Upper lobe of left lung (tissue), 6 donors: Measurements from ENCODE around the gene AFAP1L2. TPM values are rescaled to one million over a fixed set of nuclear protein-coding genes. Genes with fewer than 3 reads are reported as not detected.

Experiments
- ATAC-seq, 2 donors: fragments of 200-7000 bp; cut with Tn5 transposase; one replicate each; pipeline ENCODE4 v1.9.1; 2022; ENCODE audit warnings: mild to moderate bottlenecking in 2 of 2, moderate library complexity in 2 of 2; ENCODE audit not compliant: low FRiP score in 2 of 2
- DNase-seq, 2 donors: peaks; one replicate each; pipeline ENCODE4 v3.0.0-alpha.2; 2019 to 2020
- H3K27ac ChIP-seq, 4 donors: fragments of 200-600 bp; sonication (generic); one replicate each; pipeline ENCODE4 v1.5.1; 2016 to 2019
- H3K27me3 ChIP-seq, 4 donors: fragments of 200-600 bp; sonication (generic); one replicate each; pipeline ENCODE4 v1.5.1; 2017 to 2019
- H3K36me3 ChIP-seq, 4 donors: fragments of 200-600 bp; sonication (generic); one replicate each; pipeline ENCODE4 v1.5.1; 2016 to 2019
- H3K4me1 ChIP-seq, 4 donors: fragments of 200-600 bp; sonication (generic); one replicate each; pipeline ENCODE4 v1.5.1; 2018 to 2019
- H3K4me3 ChIP-seq, 4 donors: fragments of 200-600 bp; sonication (generic); one replicate each; pipeline ENCODE4 v1.5.1; 2017 to 2019; ENCODE audit warnings: mild to moderate bottlenecking in 2 of 4, moderate library complexity in 1 of 4
- H3K9me3 ChIP-seq, 4 donors: fragments of 200-600 bp; sonication (generic); one replicate each; pipeline ENCODE4 v1.5.1; 2018 to 2019
- EP300 ChIP-seq, 4 donors: sonication (generic); formaldehyde crosslinking; IDR thresholded peaks; one replicate each; pipeline ENCODE4 v1.5.1; 2017; ENCODE audit warnings: antibody characterized with exemption in 4 of 4, control low read depth in 2 of 4
- POLR2A ChIP-seq, 4 donors: fragments of 450-650 bp; IDR thresholded peaks; one replicate each; pipeline ENCODE4 v1.5.1; 2016 to 2017; ENCODE audit warnings: antibody characterized with exemption in 4 of 4, mild to moderate bottlenecking in 2 of 4
- POLR2AphosphoS5 ChIP-seq, 2 donors: sonication (generic); formaldehyde crosslinking; IDR thresholded peaks; one replicate each; pipeline ENCODE4 v1.5.1; 2017; ENCODE audit warnings: antibody characterized with exemption in 2 of 2
- WGBS, 2 donors: methylation state at CpG; one replicate each; pipeline ENCODE4 v1.1.5; 2017 to 2018; 5-methylcytosine and 5-hydroxymethylcytosine counted together
- total RNA-seq, 6 donors: library from RNA; depleted of rRNA in 4 of 6; stranded (reverse); fragments of >200 nt in 4 of 6; gene quantifications; one replicate each; pipeline versions ENCODE4 v1.1.0 to v1.2.1, GENCODE V29; 2016 to 2021
- TF ChIP-seq, protein P1 (sequence below), 6 experiments: fragments of 450-650 bp in 4 of 6; fragments of 200-600 bp in 2 of 6; sonication (generic) in 2 of 6; IDR thresholded peaks; one replicate each; pipeline ENCODE4 v1.5.1; 2016 to 2019; ENCODE audit warnings: antibody characterized with exemption in 6 of 6
- donor health status: DM: no; HTN: no; CAD: no; lungs with moderate emphysema.
- donor health status: DM: no; HTN: yes; CAD: no; lungs with severe emphysema.

AFAP1L2 gene
- total RNA-seq, 6 donors from 2014 or later, result 2.3 to 9.6 (median 3.4) TPM

DNA sequence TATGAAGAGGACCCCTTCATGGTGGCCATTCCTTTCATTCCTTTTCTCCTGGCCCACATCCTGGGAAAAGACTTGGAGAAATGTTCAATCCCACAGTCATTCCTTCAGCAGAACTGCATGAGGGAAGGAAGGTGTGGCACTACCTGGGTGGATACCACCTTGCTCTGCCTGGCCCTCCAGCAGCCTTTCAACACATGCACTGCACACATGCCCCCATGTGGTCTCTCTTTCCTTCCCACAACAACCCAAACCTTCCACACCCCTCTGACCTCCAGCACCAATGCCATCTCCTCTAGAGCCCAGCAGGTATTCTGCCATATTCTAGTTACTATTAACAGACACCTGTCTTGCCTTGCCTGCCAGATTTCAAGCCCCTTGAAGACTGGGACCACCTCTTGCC lies 40.5 kb upstream of the AFAP1L2 start:
- TF ChIP-seq POLR2AphosphoS5 (IDR thresholded peaks at IDR 0.05) (no peak), EP300 (IDR thresholded peaks at IDR 0.05) (no peak), POLR2A (IDR thresholded peaks at IDR 0.05) (no peak)
- TF ChIP-seq, protein P1, sequence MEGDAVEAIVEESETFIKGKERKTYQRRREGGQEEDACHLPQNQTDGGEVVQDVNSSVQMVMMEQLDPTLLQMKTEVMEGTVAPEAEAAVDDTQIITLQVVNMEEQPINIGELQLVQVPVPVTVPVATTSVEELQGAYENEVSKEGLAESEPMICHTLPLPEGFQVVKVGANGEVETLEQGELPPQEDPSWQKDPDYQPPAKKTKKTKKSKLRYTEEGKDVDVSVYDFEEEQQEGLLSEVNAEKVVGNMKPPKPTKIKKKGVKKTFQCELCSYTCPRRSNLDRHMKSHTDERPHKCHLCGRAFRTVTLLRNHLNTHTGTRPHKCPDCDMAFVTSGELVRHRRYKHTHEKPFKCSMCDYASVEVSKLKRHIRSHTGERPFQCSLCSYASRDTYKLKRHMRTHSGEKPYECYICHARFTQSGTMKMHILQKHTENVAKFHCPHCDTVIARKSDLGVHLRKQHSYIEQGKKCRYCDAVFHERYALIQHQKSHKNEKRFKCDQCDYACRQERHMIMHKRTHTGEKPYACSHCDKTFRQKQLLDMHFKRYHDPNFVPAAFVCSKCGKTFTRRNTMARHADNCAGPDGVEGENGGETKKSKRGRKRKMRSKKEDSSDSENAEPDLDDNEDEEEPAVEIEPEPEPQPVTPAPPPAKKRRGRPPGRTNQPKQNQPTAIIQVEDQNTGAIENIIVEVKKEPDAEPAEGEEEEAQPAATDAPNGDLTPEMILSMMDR (IDR thresholded peaks at IDR 0.05), result no peak
- H3K36me3 ChIP-seq, result peaks cover 5 to 54% (median 10%) of the 10 kb centered on the region in 4 donors
- ATAC-seq (no peak), DNase-seq (no peak)
- no peak overlapping the region for H3K27ac ChIP-seq
- no peaks in the 10 kb centered on the region for H3K27me3 ChIP-seq
- H3K4me3 ChIP-seq, result no peak overlapping the region
- peaks cover 0 to 3% (median 0%) of the 10 kb centered on the region in 4 donors for H3K4me1 ChIP-seq
- H3K9me3 ChIP-seq, result no peaks in the 10 kb centered on the region

DNA sequence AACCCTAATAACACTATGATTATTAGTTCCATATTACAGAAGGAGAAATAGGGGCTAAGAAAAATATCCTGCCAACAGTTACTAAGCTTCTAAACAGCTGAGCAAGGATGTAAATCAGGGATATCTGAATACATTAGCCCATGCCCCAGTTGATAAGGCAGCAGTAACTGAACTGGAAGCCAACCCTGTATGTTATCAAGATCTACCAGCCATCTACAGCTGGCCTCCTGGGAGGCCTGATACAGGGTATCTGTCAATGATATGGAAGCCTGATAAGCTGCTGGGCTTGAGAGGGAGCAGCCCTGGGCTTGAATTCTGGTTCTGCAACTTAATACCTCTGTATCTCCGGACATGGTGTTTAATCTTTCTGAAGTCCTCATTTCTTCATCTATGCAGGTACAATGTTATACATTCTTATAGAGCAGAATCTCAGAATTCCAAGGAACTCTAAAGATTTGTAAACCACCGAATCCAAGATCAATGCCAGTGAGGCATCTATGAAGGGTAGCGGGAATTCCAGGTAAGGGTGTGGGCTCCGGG lies 37.9 kb upstream of the AFAP1L2 start:
- DNase-seq (no peak), ATAC-seq (no peak)
- H3K36me3 ChIP-seq, result peaks cover 5 to 76% (median 27%) of the 10 kb centered on the region in 4 donors
- TF ChIP-seq, protein P1 (IDR thresholded peaks at IDR 0.05), result no peak
- no peak for TF ChIP-seq EP300 (IDR thresholded peaks at IDR 0.05)
- no peak for TF ChIP-seq POLR2A (IDR thresholded peaks at IDR 0.05)
- TF ChIP-seq POLR2AphosphoS5 (IDR thresholded peaks at IDR 0.05), result no peak
- 73 to 79% methylated on average over 4 of the region's 4 CpGs for WGBS, 2 donors
- H3K9me3 ChIP-seq, result no peaks in the 10 kb centered on the region
- no peak overlapping the region for H3K4me3 ChIP-seq
- H3K27ac ChIP-seq, result no peak overlapping the region
- no peaks in the 10 kb centered on the region for H3K4me1 ChIP-seq
- no peaks in the 10 kb centered on the region for H3K27me3 ChIP-seq

DNA sequence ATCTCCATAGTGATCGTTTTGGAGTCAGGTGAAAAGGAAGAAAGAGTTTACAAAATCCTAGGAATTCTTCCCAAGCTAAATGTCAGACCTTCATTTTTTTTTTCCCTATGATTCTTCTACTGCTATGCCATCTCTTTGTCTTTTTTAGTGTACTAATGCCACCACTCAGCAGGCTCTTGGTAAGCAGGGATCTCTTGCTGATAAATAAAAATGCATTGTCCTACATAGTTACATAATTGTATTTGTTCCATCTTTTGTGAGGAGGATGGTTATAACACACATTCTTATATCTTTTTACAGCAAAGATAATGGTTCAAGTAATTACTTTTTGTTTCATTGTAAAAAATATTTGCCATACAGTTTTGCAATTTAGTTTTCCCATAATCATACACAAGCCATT lies 36.8 kb upstream of the AFAP1L2 start:
- WGBS, 2 donors, result 70 to 94% methylated on average over 1 of the region's 1 CpG
- Histone ChIP-seq H3K9me3 (no peaks in the 10 kb centered on the region), H3K4me3 (no peak overlapping the region), H3K36me3 (peaks cover 5 to 83% (median 35%) of the 10 kb centered on the region in 4 donors), H3K27me3 (no peaks in the 10 kb centered on the region), H3K4me1 (no peaks in the 10 kb centered on the region), H3K27ac (no peak overlapping the region)
- DNase-seq (no peak), ATAC-seq (no peak)
- TF ChIP-seq, protein P1 (IDR thresholded peaks at IDR 0.05), result no peak

DNA sequence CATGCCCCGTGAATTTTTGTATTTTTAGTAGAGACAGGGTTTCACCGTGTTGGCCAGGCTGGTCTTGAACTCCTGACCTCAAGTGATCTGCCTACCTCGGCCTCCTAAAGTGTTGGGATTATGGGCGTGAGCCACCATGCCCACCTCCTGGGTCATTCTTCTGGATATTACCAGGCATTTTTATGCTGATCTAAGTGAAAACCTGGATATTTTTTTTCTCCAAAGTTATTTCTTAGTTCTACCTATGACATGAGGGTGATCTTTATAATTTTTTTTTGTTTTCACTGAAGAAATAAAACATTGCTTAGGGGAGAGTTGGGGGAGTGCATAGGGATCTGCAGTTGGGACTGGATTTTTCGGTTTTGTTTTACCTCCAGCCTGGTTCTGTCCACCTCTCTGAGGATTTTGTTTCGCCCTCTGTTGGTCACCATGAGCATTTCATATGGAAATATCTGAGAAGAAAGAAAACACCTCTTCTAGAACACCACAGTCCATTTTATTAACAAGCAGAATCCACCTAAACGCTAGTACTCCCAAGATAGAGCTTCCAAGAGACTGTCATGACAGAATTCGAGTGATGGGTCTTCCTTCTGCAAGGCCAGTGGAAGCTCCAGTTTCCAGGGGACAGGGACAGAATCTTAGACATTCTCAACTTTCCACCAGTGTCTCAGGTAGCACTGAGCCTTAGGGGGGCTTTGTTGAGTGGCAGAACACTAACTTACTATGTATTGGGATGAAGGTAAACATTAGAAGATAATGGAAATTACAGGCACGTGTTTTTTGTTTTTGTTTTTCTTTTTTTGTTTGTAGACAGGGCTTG lies 33.4 kb upstream of the AFAP1L2 start:
- DNase-seq (no peak), ATAC-seq (no peak)
- no peak for TF ChIP-seq EP300 (IDR thresholded peaks at IDR 0.05)
- TF ChIP-seq, protein P1 (IDR thresholded peaks at IDR 0.05), result peak in 4 of 6 experiments; percentile 10 to 28 (median 21)
- 89 to 91% methylated on average over 9 of the region's 9 CpGs for WGBS, 2 donors
- H3K4me3 ChIP-seq, result no peak overlapping the region
- H3K36me3 ChIP-seq, result peaks cover 7 to 84% (median 45%) of the 10 kb centered on the region in 4 donors
- no peak overlapping the region for H3K27ac ChIP-seq
- H3K4me1 ChIP-seq, result no peaks in the 10 kb centered on the region
- no peaks in the 10 kb centered on the region for H3K9me3 ChIP-seq
- no peaks in the 10 kb centered on the region for H3K27me3 ChIP-seq

DNA sequence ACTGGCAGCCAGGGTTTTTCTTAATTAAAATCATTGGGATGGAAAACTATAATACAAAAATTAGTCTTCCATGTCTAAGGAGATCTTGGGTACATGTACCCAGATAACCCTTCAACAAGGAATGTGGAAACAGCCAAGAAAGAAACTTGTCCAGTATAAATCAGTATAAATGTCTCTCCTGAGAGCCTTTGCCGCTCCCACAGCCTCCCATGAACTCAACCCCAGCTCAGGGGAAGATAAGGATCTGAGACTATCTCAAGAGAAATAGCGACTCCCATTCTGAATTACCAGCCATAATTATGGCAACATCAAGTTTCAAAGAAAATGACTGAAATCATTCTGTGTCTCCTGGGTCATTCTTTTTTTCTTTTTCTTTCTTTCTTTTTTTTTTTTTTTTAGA lies 32.6 kb upstream of the AFAP1L2 start:
- no peaks in the 10 kb centered on the region for H3K27me3 ChIP-seq
- no peaks in the 10 kb centered on the region for H3K4me1 ChIP-seq
- H3K36me3 ChIP-seq, result peaks cover 7 to 77% (median 45%) of the 10 kb centered on the region in 4 donors

More for the DNA sequence above, 32.6 kb upstream of the AFAP1L2 start:
- Histone ChIP-seq H3K9me3 (no peaks in the 10 kb centered on the region), H3K4me3 (no peak overlapping the region), H3K27ac (no peak overlapping the region)
- DNase-seq (no peak), ATAC-seq (no peak)
- TF ChIP-seq POLR2A (IDR thresholded peaks at IDR 0.05) (no peak), POLR2AphosphoS5 (IDR thresholded peaks at IDR 0.05) (no peak)
- WGBS, 2 donors, result 96 to 100% methylated on average over 2 of the region's 2 CpGs
